ENCODE data around the gene MBOAT2. TPM values are rescaled to one million over a fixed set of nuclear protein-coding genes. Genes with fewer than 3 reads are reported as not detected.
A peak's percentile ranks its signal among the peaks of the same experiment; 100 is the strongest.

MBOAT2 gene
- total RNA-seq, 2 donors from 2014 or later, result 34.3 to 51.1 TPM

DNA sequence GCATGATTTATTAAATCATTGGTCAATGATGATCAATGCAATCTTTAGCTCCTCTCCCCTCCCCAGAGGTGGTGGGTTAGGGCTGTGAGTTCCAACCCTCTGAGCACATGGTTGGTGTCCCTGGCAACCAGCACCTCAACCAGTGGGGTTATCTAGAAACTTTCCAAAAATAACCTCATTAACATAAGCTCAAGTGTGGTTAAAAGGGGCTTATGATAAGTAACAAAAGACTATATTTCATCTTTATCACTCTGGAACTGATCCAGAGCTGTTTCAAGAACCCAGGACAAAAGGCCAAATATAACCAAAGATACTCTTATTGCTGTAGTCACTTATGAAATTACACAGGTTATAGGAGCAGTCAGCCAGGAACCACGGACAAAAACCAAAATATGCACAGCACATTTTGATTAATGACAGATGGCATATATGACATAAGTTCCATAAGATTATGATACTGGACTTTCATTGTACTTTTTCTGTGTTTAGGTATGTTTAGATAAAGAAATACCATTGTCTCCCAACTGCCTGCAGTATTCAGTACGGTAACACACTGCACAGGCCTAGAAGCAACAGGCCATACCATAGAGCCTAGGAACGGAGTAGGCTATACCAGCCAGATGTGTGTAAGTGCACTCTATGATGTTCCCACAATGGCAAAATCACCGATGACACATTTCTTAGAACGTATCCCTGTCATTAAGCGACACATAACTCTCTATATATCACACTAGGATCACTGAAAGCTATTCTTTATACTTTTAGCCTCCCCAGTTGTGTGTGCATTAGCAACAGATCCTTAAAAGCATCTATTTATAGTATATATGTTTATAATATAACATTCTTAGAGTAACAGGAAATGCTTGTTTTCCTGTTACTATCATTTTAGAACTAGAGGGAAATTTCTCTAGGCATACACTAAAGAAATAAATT is 197.9 kb downstream of the MBOAT2 start:
- Histone ChIP-seq H3K27ac (no peak overlapping the region), H3K9ac (ENCODE audit: low read depth in 2 of 2, low read length in 2 of 2) (no peak overlapping the region), H3K36me3 (no peaks in the 10 kb centered on the region), H3K27me3 (no peaks in the 10 kb centered on the region), H3K4me1 (no peaks in the 10 kb centered on the region), H3K4me3 (no peak overlapping the region), H3K9me3 (no peaks in the 10 kb centered on the region)
- no peak for DNase-seq
- TF ChIP-seq, protein P1, sequence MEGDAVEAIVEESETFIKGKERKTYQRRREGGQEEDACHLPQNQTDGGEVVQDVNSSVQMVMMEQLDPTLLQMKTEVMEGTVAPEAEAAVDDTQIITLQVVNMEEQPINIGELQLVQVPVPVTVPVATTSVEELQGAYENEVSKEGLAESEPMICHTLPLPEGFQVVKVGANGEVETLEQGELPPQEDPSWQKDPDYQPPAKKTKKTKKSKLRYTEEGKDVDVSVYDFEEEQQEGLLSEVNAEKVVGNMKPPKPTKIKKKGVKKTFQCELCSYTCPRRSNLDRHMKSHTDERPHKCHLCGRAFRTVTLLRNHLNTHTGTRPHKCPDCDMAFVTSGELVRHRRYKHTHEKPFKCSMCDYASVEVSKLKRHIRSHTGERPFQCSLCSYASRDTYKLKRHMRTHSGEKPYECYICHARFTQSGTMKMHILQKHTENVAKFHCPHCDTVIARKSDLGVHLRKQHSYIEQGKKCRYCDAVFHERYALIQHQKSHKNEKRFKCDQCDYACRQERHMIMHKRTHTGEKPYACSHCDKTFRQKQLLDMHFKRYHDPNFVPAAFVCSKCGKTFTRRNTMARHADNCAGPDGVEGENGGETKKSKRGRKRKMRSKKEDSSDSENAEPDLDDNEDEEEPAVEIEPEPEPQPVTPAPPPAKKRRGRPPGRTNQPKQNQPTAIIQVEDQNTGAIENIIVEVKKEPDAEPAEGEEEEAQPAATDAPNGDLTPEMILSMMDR (IDR thresholded peaks at IDR 0.05), result no peak
- intact Hi-C loops (cut with DNase I), result no loop called here

DNA sequence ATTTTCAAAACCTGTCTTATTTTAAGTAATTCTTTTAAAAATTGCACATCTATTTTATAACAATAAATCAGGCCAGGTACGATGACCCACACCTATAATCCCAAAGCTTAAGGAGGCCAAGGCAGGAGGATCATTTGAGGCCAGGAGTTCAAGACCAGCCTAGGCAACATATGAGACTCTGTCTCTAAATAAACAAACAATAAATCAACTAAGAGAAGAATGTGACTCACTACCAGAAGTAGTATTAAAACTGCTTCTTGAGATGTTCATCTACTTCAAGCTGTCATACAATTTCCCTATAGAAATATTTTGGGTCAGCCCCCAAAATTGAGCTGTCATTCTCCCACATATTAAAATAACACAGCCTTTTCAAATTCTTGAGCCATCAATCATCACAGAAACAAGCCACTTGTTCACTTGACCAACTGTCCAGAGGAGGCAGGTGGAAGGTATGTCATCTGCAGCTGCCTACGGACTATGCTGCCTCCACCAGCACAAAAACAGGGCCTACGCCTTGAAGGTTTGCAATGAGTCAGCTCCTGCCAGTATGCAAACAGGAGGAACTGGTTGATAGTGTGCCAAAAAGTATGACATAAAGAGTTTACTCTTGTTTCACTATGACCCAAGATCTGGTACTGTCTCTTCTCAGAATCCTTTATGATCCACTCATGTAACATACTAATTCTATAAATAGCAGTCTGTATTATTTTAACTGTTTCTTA is 199.7 kb downstream of the MBOAT2 start:
- Histone ChIP-seq H3K27me3 (no peaks in the 10 kb centered on the region), H3K36me3 (no peaks in the 10 kb centered on the region), H3K27ac (peak overlapping the region; percentile 23), H3K9ac (ENCODE audit: low read depth in 2 of 2, low read length in 2 of 2) (no peak overlapping the region), H3K9me3 (no peaks in the 10 kb centered on the region), H3K4me3 (no peak overlapping the region), H3K4me1 (no peaks in the 10 kb centered on the region)
- DNase-seq, result peak; percentile 59
- TF ChIP-seq, protein P1 (IDR thresholded peaks at IDR 0.05), result no peak
- intact Hi-C loops (cut with DNase I), result no loop called here

DNA sequence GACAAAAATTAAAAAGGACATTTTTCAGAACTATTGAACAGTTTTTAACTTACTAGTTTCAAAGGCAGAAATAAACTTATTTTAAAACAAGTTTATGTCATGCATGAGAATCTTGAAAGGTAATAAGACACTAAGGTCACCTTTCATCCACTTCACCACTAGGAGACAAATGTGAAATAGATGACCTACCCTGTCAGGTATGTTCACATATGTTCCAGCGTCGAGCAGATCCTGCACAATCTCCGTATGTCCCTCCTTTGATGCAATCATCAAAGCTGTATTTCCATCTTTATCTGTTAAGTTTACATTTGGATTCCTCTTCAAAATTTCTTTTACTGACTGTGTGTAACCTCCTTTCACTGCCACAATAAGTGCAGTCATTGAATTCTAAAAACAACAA is 200.7 kb downstream of the MBOAT2 start:
- H3K36me3 ChIP-seq, result peaks cover 5% of the 10 kb centered on the region
- no peaks in the 10 kb centered on the region for H3K4me1 ChIP-seq
- intact Hi-C loops (cut with DNase I), result no loop called here
- H3K27ac ChIP-seq, result no peak overlapping the region
- H3K4me3 ChIP-seq, result no peak overlapping the region
- H3K27me3 ChIP-seq, result no peaks in the 10 kb centered on the region
- H3K9ac ChIP-seq (ENCODE audit: low read depth in 2 of 2, low read length in 2 of 2), result no peak overlapping the region
- DNase-seq, result no peak
- H3K9me3 ChIP-seq, result no peaks in the 10 kb centered on the region
- TF ChIP-seq, protein P1 (IDR thresholded peaks at IDR 0.05), result no peak

Other genes starting within 250 kb of the MBOAT2 start
- 10 to 100 TPM; 37.1 to 51.0 TPM for gene KIDINS220, start 166.1 kb downstream of the MBOAT2 start, total RNA-seq
- 10 to 100 TPM; 58.1 to 61.7 TPM for gene ASAP2, start 203.1 kb upstream of the MBOAT2 start, total RNA-seq

Data from colonic mucosa (tissue), 4 donors.